Spleen (tissue), 11 donors: ENCODE data around the gene DBH. TPM values are rescaled to one million over a fixed set of nuclear protein-coding genes. Genes with fewer than 3 reads are reported as not detected.
A peak's percentile ranks its signal among the peaks of the same experiment; 100 is the strongest.

ENCODE experiments used
- DNase-seq: peaks from one replicate; pipeline ENCODE4 v3.0.0-alpha.2; 2020
- H3K27ac ChIP-seq, 8 donors: fragments of 200-600 bp; sonication (generic) in 7 of 8; 1 replicate in 4 of 8; 2 replicates in 4 of 8; pipeline versions ENCODE4 v1.5.0 to v1.8.0; 2016 to 2021; ENCODE audit warnings: inconsistent platforms in 4 of 8, mild to moderate bottlenecking in 4 of 8, moderate library complexity in 1 of 8
- H3K27me3 ChIP-seq, 7 donors: fragments of 200-600 bp; sonication (generic) in 6 of 7; replicated peaks in 1 of 7; 1 replicate in 4 of 7; 2 replicates in 3 of 7; pipeline versions ENCODE4 v1.5.0 to v1.8.0; 2016 to 2021; ENCODE audit warnings: inconsistent platforms in 3 of 7, mild to moderate bottlenecking in 1 of 7
- H3K36me3 ChIP-seq, 6 donors: fragments of 200-600 bp; sonication (generic) in 5 of 6; 1 replicate in 4 of 6; 2 replicates in 2 of 6; pipeline versions ENCODE4 v1.5.0 to v1.8.0; 2016 to 2021; ENCODE audit warnings: inconsistent platforms in 2 of 6
- H3K4me1 ChIP-seq, 6 donors: fragments of 200-600 bp; sonication (generic) in 5 of 6; 1 replicate in 3 of 6; 2 replicates in 3 of 6; pipeline versions ENCODE4 v1.5.0 to v1.8.0; 2016 to 2021; ENCODE audit warnings: inconsistent platforms in 3 of 6
- H3K4me3 ChIP-seq, 8 donors: fragments of 200-600 bp; sonication (generic) in 7 of 8; 1 replicate in 4 of 8; 2 replicates in 4 of 8; pipeline versions ENCODE4 v1.5.0 to v1.8.0; 2016 to 2021; ENCODE audit warnings: inconsistent platforms in 4 of 8, mild to moderate bottlenecking in 4 of 8, moderate library complexity in 2 of 8
- H3K9me3 ChIP-seq, 8 donors: fragments of 200-600 bp; sonication (generic) in 7 of 8; 1 replicate in 4 of 8; 2 replicates in 4 of 8; pipeline versions ENCODE4 v1.5.0 to v1.8.0; 2016 to 2021; ENCODE audit warnings: inconsistent platforms in 4 of 8
- POLR2A ChIP-seq, 3 donors: fragments of 450-650 bp; IDR thresholded peaks; one replicate each; pipeline ENCODE4 v1.5.1; 2017; ENCODE audit warnings: antibody characterized with exemption in 3 of 3, mild to moderate bottlenecking in 1 of 3
- POLR2AphosphoS5 ChIP-seq, 3 donors: sonication (generic); formaldehyde crosslinking; IDR thresholded peaks; one replicate each; pipeline ENCODE4 v1.5.1; 2017; ENCODE audit warnings: antibody characterized with exemption in 3 of 3
- WGBS, 5 donors: extraction: QIAGEN DNeasy Blood & Tissue Kit in 3 of 5; methylation state at CpG; one replicate each; pipeline versions ENCODE4 v1.1.5 to v1.1.7; 2013 to 2018; 5-methylcytosine and 5-hydroxymethylcytosine counted together
- intact Hi-C: fragments of 100-400 bp; cut with DNase I; formaldehyde crosslinking; loops from one replicate; pipeline ENCODE4 v1.15.0; 2023; ENCODE audit warnings: low total_unique reads
- polyA plus RNA-seq, 3 donors: library from polyadenylated mRNA; stranded (reverse); fragments of 200-250 nt; gene quantifications; one replicate each; pipeline ENCODE4 v1.2.1, GENCODE V29; 2013
- total RNA-seq, 7 donors: library from RNA; depleted of rRNA in 3 of 7; stranded (reverse); fragments of >200 nt in 3 of 7; fragmentation: NEBNext Ultra II Directional in 4 of 7; extraction: Animal tissue kit (Norgen Biotek cat#: 25700) in 4 of 7; gene quantifications; one replicate each; pipeline versions ENCODE4 v1.1.0 to v1.2.1, GENCODE V29; 2016 to 2021
- TF ChIP-seq, protein P1 (sequence below), 11 experiments: fragments of 200-600 bp in 7 of 11; fragments of 450-650 bp in 4 of 11; sonication (generic) in 4 of 11; IDR thresholded peaks in 8 of 11; conservative IDR thresholded peaks in 3 of 11; 1 replicate in 7 of 11; 2 replicates in 4 of 11; pipeline versions ENCODE4 v1.4.0 to v1.8.0; 2016 to 2021; ENCODE audit warnings: antibody characterized with exemption in 11 of 11, inconsistent platforms in 4 of 11, mild to moderate bottlenecking in 1 of 11
- donor health status: healthy with polysubstance abuse.
- donor health status: DM: no; HTN: no; CAD: no; lungs with moderate emphysema.
- donor health status: DM: no; HTN: no; CAD: no.
- donor health status: Bipolar disorder and iron deficiency.
- donor health status: healthy.
- donor health status: DM: no; HTN: no; CAD: no.
- donor health status: DM: yes; HTN: yes; CAD: no.

DBH gene
- total and polyA plus RNA-seq, 10 donors = 0.03 to 1.2 (median 0.32) TPM; not detected in 2

DNA sequence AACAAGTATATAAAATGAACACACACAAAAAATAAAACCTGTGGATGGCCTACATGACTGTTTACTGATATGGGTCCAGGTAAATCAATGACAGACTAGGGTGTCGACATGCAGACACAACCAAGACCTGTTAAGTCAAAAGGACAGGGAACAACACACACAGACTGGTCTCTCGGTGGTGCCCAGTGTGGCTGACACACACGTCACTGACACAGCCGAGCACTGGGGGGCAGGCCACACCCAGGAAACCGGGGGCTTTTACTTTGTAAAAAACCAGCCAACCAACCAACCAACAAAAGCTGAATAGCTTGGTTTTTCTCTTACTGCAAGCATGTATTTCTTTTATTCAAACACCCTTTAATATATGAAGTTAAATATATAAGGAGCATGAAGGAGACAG is 31.9 kb upstream of the DBH start:
- Histone ChIP-seq H3K36me3 (no peaks in the 10 kb centered on the region), H3K9me3 (peaks cover 0 to 2% (median 0%) of the 10 kb centered on the region in 8 donors), H3K4me3 (no peak overlapping the region), H3K4me1 (peaks cover 0 to 6% (median 0%) of the 10 kb centered on the region in 6 donors), H3K27ac (no peak overlapping the region), H3K27me3 (peaks cover 0 to 86% (median 33%) of the 10 kb centered on the region in 7 donors)
- 24 to 36% (median 26%) methylated on average over 5 of the region's 5 CpGs for WGBS, 5 donors
- DNase-seq = no peak
- intact Hi-C loops = no loop called here
- TF ChIP-seq POLR2AphosphoS5 (IDR thresholded peaks at IDR 0.05) = no peak
- TF ChIP-seq, protein P1, sequence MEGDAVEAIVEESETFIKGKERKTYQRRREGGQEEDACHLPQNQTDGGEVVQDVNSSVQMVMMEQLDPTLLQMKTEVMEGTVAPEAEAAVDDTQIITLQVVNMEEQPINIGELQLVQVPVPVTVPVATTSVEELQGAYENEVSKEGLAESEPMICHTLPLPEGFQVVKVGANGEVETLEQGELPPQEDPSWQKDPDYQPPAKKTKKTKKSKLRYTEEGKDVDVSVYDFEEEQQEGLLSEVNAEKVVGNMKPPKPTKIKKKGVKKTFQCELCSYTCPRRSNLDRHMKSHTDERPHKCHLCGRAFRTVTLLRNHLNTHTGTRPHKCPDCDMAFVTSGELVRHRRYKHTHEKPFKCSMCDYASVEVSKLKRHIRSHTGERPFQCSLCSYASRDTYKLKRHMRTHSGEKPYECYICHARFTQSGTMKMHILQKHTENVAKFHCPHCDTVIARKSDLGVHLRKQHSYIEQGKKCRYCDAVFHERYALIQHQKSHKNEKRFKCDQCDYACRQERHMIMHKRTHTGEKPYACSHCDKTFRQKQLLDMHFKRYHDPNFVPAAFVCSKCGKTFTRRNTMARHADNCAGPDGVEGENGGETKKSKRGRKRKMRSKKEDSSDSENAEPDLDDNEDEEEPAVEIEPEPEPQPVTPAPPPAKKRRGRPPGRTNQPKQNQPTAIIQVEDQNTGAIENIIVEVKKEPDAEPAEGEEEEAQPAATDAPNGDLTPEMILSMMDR (IDR thresholded peaks at IDR 0.05 in 8 of 11, conservative IDR thresholded peaks at IDR 0.05 in 3 of 11) = peak in 1 of 11 experiments; percentile 9

DNA sequence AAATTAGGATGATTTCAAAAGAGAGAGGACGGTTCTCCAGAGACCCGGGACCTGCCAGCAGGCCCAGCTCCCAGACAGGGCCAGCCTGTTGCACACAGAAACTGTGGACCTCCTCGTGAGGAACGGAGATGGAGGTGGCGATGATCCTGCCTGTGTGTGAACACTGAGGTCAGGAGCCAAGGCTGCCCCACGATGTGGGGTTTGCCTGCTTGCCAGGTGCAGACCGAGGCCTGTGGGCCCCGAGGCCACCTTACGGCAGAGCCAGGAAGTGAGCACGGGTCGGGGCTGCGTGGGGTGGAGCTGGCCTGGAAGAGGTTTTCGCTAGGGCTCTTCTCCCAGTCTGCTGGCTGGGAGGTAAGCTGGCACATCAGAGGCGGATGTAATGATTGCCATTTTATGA is 31.3 kb upstream of the DBH start:
- intact Hi-C loops = no loop called here
- Histone ChIP-seq H3K27me3 (peaks cover 0 to 92% (median 40%) of the 10 kb centered on the region in 7 donors), H3K4me1 (peaks cover 0 to 6% (median 0%) of the 10 kb centered on the region in 6 donors), H3K27ac (no peak overlapping the region), H3K9me3 (no peaks in the 10 kb centered on the region), H3K4me3 (no peak overlapping the region), H3K36me3 (no peaks in the 10 kb centered on the region)
- no peak for DNase-seq
- 44 to 58% (median 52%) methylated on average over 13 to 14 of the region's 14 CpGs for WGBS, 5 donors
- TF ChIP-seq POLR2A (IDR thresholded peaks at IDR 0.05) = no peak
- no peak for TF ChIP-seq POLR2AphosphoS5 (IDR thresholded peaks at IDR 0.05)
- TF ChIP-seq, protein P1 (IDR thresholded peaks at IDR 0.05 in 8 of 11, conservative IDR thresholded peaks at IDR 0.05 in 3 of 11) = no peak

DNA sequence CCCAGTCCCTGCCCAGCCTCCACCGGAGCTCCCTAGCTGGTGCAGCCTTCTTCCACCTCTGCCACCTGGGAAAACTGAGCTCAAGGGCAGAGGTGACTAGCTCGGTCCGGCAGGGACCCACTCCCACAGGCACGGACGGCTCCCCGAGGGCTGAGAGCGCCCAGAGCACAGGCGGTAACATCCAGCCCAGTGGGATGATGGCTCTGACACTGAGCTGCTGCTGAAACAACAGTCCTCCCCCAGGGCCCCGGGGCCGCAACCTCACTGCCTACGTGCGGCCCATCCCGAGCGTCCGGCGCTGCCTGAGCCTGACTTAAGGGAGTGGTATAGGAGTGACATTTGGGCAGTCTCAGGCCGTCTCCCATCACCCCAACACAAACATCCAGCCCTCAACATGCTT is 30.7 kb upstream of the DBH start:
- DNase-seq = no peak
- no peaks in the 10 kb centered on the region for H3K36me3 ChIP-seq
- intact Hi-C loops = no loop called here
- H3K4me1 ChIP-seq = peaks cover 0 to 6% (median 0%) of the 10 kb centered on the region in 6 donors
- WGBS, 5 donors = 82 to 92% (median 86%) methylated on average over 11 to 17 of the region's 17 CpGs
- no peak overlapping the region for H3K27ac ChIP-seq
- peaks cover 0 to 98% (median 45%) of the 10 kb centered on the region in 7 donors for H3K27me3 ChIP-seq
- H3K9me3 ChIP-seq = no peaks in the 10 kb centered on the region
- no peak overlapping the region for H3K4me3 ChIP-seq
- no peak for TF ChIP-seq POLR2A (IDR thresholded peaks at IDR 0.05)
- no peak for TF ChIP-seq POLR2AphosphoS5 (IDR thresholded peaks at IDR 0.05)
- TF ChIP-seq, protein P1 (IDR thresholded peaks at IDR 0.05 in 8 of 11, conservative IDR thresholded peaks at IDR 0.05 in 3 of 11) = no peak

DNA sequence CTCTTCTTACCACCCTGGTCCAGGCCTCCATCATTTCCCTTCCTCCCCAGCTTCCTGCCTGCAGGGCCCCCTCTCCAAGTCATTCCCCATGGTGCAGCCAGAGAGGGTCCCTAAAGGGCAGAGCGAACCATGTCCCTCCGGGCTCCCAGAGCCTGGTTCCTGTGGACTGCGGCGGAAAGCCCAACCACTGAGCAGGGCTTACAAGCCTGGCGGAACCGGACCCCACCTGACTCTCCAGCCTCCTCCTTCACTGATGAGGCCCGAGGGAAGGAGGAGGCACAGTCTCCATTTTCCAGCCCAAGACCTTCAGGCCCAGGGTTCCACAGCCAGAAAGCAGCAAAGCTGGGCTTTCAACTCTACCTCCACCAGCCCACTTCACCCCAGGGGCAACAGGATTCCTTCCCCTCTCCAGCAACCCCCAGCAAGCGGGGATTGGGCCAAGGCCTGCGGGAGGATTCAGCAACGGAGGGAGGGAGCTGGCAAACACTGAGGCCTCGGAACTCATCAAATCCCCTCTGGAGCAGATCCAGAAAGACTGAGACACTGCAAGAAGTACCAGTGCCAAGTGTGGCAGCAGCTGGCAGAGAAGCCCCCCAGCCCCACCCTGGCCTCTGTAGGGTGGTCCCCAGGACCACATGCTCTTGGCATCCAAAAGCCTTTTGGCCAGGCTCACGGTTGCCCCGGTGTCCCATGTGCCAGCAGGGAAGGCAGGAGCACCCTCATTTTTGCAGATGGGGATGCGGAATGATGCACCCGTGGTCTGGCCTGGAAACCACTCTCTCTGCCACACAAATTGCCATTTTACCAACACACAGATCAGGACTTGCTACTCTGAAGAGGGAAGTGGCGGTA is 30.1 kb upstream of the DBH start:
- Histone ChIP-seq H3K4me3 (no peak overlapping the region), H3K9me3 (no peaks in the 10 kb centered on the region), H3K36me3 (no peaks in the 10 kb centered on the region), H3K27me3 (peaks cover 0 to 99% (median 49%) of the 10 kb centered on the region in 7 donors), H3K4me1 (peaks cover 0 to 6% (median 0%) of the 10 kb centered on the region in 6 donors), H3K27ac (no peak overlapping the region)
- intact Hi-C loops = no loop called here
- 70 to 82% (median 72%) methylated on average over 10 to 16 of the region's 16 CpGs for WGBS, 5 donors
- TF ChIP-seq POLR2AphosphoS5 (IDR thresholded peaks at IDR 0.05) = no peak
- TF ChIP-seq, protein P1 (IDR thresholded peaks at IDR 0.05 in 8 of 11, conservative IDR thresholded peaks at IDR 0.05 in 3 of 11) = no peak
- DNase-seq = no peak
